HepG2 (cell line): ENCODE data around the gene TRMT1. TPM values are rescaled to one million over a fixed set of nuclear protein-coding genes. Genes with fewer than 3 reads are reported as not detected.

ENCODE experiments used
- BORCS8-MEF2B ChIP-seq: sonication (generic); formaldehyde crosslinking; IDR thresholded peaks from 2 replicates; pipeline ENCODE4 v1.8.0; 2022; ENCODE audit warnings: mild to moderate bottlenecking, missing genetic modification reagents
- KDM5B ChIP-seq: sonication (generic); formaldehyde crosslinking; IDR thresholded peaks from 2 replicates; pipeline ENCODE4 v1.4.0; 2020; ENCODE audit warnings: missing genetic modification reagents, mild to moderate bottlenecking, borderline replicate concordance
- MBD4 ChIP-seq: IDR thresholded peaks from 2 replicates; pipeline ENCODE4 v1.6.1; 2012; ENCODE audit warnings: low read length, inconsistent platforms, borderline replicate concordance
- TEAD3 ChIP-seq: optimal IDR thresholded peaks from 2 replicates; pipeline ENCODE3; 2016; ENCODE audit warnings: borderline replicate concordance
- ZNF136 ChIP-seq: sonication (generic); formaldehyde crosslinking; IDR thresholded peaks from 2 replicates; pipeline ENCODE4 v1.8.1; 2022; ENCODE audit warnings: low read depth, mild to moderate bottlenecking, moderate library complexity, missing genetic modification reagents
- ZNF335 ChIP-seq: sonication (generic); formaldehyde crosslinking; IDR thresholded peaks from 2 replicates; pipeline ENCODE4 v1.4.0; 2020; ENCODE audit warnings: missing genetic modification reagents
- ZNF343 ChIP-seq: sonication (generic); formaldehyde crosslinking; IDR thresholded peaks from 2 replicates; pipeline ENCODE4 v1.4.0; 2020; ENCODE audit warnings: mild to moderate bottlenecking, missing genetic modification reagents
- ZSCAN31 ChIP-seq: sonication (generic); formaldehyde crosslinking; IDR thresholded peaks from 2 replicates; pipeline ENCODE4 v1.5.0; 2020; ENCODE audit warnings: low read depth, mild to moderate bottlenecking, missing genetic modification reagents
- polyA plus RNA-seq, 8 experiments: library from polyadenylated mRNA; depleted of rRNA in 3 of 8; stranded (reverse) in 7 of 8; unstranded in 1 of 8; fragments of >200 nt; fragmentation: Illumina TruSeq in 4 of 8; extraction: Trizol in 4 of 8; gene quantifications; 2 replicates each; pipeline versions ENCODE4 v1.2.1 to v1.2.3, GENCODE V29; 2011 to 2016; ENCODE audit warnings: low read depth in 4 of 8, missing spikeins in 1 of 8, mixed read lengths in 1 of 8; ENCODE audit not compliant: insufficient read depth in 1 of 8
- total RNA-seq, 5 experiments: library from RNA; depleted of rRNA; stranded (reverse); fragments of >200 nt; fragmentation: Illumina TruSeq; extraction: Trizol; gene quantifications; 2 replicates each; pipeline ENCODE4 v1.2.3, GENCODE V29; 2016; ENCODE audit warnings: low read depth in 1 of 5
- TF ChIP-seq, protein P1 (sequence below): sonication (generic); formaldehyde crosslinking; IDR thresholded peaks from 2 replicates; pipeline ENCODE4 v1.4.0; 2020; ENCODE audit warnings: mild to moderate bottlenecking, low read depth, missing genetic modification reagents
- TF ChIP-seq, protein P2 (sequence below): sonication (generic); formaldehyde crosslinking; IDR thresholded peaks from 2 replicates; pipeline ENCODE4 v1.5.0; 2020; ENCODE audit warnings: mild to moderate bottlenecking, missing genetic modification reagents, borderline replicate concordance
- TF ChIP-seq, protein P3 (sequence below): sonication (generic); formaldehyde crosslinking; IDR thresholded peaks from 2 replicates; pipeline ENCODE4 v1.4.0; 2020; ENCODE audit warnings: missing genetic modification reagents
- TF ChIP-seq, protein P4 (sequence below): sonication (generic); formaldehyde crosslinking; conservative IDR thresholded peaks from 2 replicates; pipeline ENCODE4 v1.4.0; 2020; ENCODE audit warnings: missing genetic modification reagents
- TF ChIP-seq, protein P5 (sequence below): sonication (generic); formaldehyde crosslinking; IDR thresholded peaks from 2 replicates; pipeline ENCODE4 v1.5.1; 2020; ENCODE audit warnings: mild to moderate bottlenecking, moderate library complexity, missing genetic modification reagents

Gene TRMT1
- total and polyA plus RNA-seq, 2 of the 13 experiments (the other 11 are each of a cell fraction or from before 2014, with no cell fraction given): 35.5 to 44.1 TPM

DNA sequence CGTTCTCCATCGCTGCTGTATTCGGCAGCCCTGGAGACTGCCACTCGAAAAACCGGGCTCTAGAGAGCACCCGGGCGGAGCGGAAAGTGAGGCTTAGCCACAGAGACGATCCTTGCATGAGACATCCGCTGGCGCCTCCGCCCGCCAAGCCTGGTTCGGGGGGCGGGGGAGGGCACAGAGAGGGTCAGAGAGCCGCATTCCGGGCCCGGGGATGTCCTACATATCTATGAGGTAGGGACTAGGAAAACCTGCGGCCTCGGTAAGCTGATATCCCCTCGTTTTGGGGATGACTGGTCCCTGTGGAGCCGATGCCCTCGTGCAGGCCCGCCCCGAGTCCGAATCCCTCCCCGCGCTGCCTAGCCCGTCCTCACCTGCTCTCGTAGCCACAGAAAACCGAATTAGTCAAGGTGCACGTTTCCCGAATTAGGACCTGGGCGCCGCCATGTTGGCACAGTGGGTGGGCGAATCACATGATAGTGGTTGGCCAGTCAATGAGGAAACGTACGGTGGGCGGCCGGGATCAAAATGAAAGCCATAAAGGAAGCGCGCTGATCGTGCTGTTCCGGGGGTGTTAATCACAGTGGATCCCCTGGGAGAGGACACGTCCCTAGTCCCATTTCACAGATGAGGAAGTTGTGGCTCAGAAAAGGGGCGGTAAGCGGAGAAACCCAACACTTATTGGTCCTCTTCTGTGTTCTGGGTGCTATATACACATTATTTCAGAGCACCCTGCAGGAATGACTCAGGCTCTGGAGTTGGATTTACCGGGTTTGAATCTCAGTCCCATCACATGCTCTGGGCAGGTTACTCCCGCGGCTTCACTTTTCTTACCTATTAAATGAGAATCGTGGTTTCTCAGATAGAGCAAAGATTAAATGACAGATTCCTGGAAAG, at the start of gene TRMT1 (continued):
- TF ChIP-seq, protein P1, sequence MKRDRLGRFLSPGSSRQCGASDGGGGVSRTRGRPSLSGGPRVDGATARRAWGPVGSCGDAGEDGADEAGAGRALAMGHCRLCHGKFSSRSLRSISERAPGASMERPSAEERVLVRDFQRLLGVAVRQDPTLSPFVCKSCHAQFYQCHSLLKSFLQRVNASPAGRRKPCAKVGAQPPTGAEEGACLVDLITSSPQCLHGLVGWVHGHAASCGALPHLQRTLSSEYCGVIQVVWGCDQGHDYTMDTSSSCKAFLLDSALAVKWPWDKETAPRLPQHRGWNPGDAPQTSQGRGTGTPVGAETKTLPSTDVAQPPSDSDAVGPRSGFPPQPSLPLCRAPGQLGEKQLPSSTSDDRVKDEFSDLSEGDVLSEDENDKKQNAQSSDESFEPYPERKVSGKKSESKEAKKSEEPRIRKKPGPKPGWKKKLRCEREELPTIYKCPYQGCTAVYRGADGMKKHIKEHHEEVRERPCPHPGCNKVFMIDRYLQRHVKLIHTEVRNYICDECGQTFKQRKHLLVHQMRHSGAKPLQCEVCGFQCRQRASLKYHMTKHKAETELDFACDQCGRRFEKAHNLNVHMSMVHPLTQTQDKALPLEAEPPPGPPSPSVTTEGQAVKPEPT (CRISPR knock-in tag): peak; percentile 62; the same call in 1 of the 2 replicates
- no peak for TF ChIP-seq TEAD3 (CRISPR knock-in tag)
- TF ChIP-seq, protein P2, sequence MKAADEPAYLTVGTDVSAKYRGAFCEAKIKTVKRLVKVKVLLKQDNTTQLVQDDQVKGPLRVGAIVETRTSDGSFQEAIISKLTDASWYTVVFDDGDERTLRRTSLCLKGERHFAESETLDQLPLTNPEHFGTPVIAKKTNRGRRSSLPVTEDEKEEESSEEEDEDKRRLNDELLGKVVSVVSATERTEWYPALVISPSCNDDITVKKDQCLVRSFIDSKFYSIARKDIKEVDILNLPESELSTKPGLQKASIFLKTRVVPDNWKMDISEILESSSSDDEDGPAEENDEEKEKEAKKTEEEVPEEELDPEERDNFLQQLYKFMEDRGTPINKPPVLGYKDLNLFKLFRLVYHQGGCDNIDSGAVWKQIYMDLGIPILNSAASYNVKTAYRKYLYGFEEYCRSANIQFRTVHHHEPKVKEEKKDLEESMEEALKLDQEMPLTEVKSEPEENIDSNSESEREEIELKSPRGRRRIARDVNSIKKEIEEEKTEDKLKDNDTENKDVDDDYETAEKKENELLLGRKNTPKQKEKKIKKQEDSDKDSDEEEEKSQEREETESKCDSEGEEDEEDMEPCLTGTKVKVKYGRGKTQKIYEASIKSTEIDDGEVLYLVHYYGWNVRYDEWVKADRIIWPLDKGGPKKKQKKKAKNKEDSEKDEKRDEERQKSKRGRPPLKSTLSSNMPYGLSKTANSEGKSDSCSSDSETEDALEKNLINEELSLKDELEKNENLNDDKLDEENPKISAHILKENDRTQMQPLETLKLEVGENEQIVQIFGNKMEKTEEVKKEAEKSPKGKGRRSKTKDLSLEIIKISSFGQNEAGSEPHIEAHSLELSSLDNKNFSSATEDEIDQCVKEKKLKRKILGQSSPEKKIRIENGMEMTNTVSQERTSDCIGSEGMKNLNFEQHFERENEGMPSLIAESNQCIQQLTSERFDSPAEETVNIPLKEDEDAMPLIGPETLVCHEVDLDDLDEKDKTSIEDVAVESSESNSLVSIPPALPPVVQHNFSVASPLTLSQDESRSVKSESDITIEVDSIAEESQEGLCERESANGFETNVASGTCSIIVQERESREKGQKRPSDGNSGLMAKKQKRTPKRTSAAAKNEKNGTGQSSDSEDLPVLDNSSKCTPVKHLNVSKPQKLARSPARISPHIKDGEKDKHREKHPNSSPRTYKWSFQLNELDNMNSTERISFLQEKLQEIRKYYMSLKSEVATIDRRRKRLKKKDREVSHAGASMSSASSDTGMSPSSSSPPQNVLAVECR (CRISPR knock-in tag): peak; percentile 99
- TF ChIP-seq ZNF136 (CRISPR knock-in tag): peak; percentile 52; the same call in 1 of the 2 replicates
- TF ChIP-seq, protein P3, sequence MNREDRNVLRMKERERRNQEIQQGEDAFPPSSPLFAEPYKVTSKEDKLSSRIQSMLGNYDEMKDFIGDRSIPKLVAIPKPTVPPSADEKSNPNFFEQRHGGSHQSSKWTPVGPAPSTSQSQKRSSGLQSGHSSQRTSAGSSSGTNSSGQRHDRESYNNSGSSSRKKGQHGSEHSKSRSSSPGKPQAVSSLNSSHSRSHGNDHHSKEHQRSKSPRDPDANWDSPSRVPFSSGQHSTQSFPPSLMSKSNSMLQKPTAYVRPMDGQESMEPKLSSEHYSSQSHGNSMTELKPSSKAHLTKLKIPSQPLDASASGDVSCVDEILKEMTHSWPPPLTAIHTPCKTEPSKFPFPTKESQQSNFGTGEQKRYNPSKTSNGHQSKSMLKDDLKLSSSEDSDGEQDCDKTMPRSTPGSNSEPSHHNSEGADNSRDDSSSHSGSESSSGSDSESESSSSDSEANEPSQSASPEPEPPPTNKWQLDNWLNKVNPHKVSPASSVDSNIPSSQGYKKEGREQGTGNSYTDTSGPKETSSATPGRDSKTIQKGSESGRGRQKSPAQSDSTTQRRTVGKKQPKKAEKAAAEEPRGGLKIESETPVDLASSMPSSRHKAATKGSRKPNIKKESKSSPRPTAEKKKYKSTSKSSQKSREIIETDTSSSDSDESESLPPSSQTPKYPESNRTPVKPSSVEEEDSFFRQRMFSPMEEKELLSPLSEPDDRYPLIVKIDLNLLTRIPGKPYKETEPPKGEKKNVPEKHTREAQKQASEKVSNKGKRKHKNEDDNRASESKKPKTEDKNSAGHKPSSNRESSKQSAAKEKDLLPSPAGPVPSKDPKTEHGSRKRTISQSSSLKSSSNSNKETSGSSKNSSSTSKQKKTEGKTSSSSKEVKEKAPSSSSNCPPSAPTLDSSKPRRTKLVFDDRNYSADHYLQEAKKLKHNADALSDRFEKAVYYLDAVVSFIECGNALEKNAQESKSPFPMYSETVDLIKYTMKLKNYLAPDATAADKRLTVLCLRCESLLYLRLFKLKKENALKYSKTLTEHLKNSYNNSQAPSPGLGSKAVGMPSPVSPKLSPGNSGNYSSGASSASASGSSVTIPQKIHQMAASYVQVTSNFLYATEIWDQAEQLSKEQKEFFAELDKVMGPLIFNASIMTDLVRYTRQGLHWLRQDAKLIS (CRISPR knock-in tag): no peak
- no peak for TF ChIP-seq ZNF343 (CRISPR knock-in tag)
- no peak for TF ChIP-seq MBD4
- TF ChIP-seq, protein P4, sequence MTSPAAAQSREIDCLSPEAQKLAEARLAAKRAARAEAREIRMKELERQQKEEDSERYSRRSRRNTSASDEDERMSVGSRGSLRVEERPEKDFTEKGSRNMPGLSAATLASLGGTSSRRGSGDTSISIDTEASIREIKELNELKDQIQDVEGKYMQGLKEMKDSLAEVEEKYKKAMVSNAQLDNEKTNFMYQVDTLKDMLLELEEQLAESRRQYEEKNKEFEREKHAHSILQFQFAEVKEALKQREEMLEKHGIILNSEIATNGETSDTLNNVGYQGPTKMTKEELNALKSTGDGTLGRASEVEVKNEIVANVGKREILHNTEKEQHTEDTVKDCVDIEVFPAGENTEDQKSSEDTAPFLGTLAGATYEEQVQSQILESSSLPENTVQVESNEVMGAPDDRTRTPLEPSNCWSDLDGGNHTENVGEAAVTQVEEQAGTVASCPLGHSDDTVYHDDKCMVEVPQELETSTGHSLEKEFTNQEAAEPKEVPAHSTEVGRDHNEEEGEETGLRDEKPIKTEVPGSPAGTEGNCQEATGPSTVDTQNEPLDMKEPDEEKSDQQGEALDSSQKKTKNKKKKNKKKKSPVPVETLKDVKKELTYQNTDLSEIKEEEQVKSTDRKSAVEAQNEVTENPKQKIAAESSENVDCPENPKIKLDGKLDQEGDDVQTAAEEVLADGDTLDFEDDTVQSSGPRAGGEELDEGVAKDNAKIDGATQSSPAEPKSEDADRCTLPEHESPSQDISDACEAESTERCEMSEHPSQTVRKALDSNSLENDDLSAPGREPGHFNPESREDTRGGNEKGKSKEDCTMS (CRISPR knock-in tag): no peak
- peak; percentile 74; the same call in 1 of the 2 replicates for TF ChIP-seq ZNF335 (CRISPR knock-in tag)
- TF ChIP-seq BORCS8-MEF2B (CRISPR knock-in tag): no peak
- TF ChIP-seq ZSCAN31 (CRISPR knock-in tag): 0 out of 2 replicates have a peak, but pooled peaks have one; percentile 54
- TF ChIP-seq KDM5B (CRISPR knock-in tag): peak; percentile 17; the same call in 1 of the 2 replicates
- TF ChIP-seq, protein P5, sequence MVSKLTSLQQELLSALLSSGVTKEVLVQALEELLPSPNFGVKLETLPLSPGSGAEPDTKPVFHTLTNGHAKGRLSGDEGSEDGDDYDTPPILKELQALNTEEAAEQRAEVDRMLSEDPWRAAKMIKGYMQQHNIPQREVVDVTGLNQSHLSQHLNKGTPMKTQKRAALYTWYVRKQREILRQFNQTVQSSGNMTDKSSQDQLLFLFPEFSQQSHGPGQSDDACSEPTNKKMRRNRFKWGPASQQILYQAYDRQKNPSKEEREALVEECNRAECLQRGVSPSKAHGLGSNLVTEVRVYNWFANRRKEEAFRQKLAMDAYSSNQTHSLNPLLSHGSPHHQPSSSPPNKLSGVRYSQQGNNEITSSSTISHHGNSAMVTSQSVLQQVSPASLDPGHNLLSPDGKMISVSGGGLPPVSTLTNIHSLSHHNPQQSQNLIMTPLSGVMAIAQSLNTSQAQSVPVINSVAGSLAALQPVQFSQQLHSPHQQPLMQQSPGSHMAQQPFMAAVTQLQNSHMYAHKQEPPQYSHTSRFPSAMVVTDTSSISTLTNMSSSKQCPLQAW: peak; percentile 33
